ENCODE results near the gene STAT5B. TPM values are rescaled to one million over a fixed set of nuclear protein-coding genes. Genes with fewer than 3 reads are reported as not detected.

Gene STAT5B
- polyA plus RNA-seq, 1 donor (not counting 4 experiments of a cell fraction or from before 2014, with no cell fraction given): 16.1 TPM

GRCh38 chr17:42163696-42164407 is 112.3 kb downstream of the STAT5B start:
- Histone ChIP-seq H3K9me1 (ENCODE audit: control insufficient read depth, extremely low read depth, insufficient read depth, low read length) (no peaks in the 10 kb centered on the region), H3K9ac (ENCODE audit: control insufficient read depth, extremely low read depth, insufficient read depth, low read length) (no peak overlapping the region), H3K4me1 (ENCODE audit: control insufficient read depth, extremely low read depth, insufficient read depth, low read length) (peaks cover 3% of the 10 kb centered on the region), H3K27me3 (ENCODE audit: control insufficient read depth, extremely low read depth, insufficient read depth, low read length) (no peaks in the 10 kb centered on the region), H2AFZ (ENCODE audit: control insufficient read depth, low read length) (no peak overlapping the region), H3K79me2 (ENCODE audit: control insufficient read depth, insufficient read depth, low read length) (no peaks in the 10 kb centered on the region), H3K4me3 (ENCODE audit: control insufficient read depth in 2 of 3, extremely low read depth in 1 of 3, insufficient read depth in 2 of 3, low read depth in 1 of 3, low read length in 3 of 3) (no peak overlapping the region), H3K9me3 (ENCODE audit: control insufficient read depth, low read depth, low read length) (no peaks in the 10 kb centered on the region), H3K4me2 (ENCODE audit: control insufficient read depth, extremely low read depth, insufficient read depth, low read depth, low read length) (no peak overlapping the region), H4K20me1 (ENCODE audit: control insufficient read depth, extremely low read depth, insufficient read depth, low read length) (no peaks in the 10 kb centered on the region), H3K36me3 (ENCODE audit: control insufficient read depth in 2 of 2, extremely low read depth in 1 of 2, insufficient read depth in 2 of 2, low read length in 2 of 2) (no peaks in the 10 kb centered on the region), H3K27ac (ENCODE audit: control insufficient read depth, insufficient read depth, low read length) (no peak overlapping the region)
- TF ChIP-seq CTCF (optimal IDR thresholded peaks at IDR 0.05 in 1 of 3, IDR thresholded peaks at IDR 0.05 in 1 of 3, conservative IDR thresholded peaks at IDR 0.05 in 1 of 3; ENCODE audit: extremely low read depth in 1 of 3, insufficient read depth in 2 of 3, low read length in 3 of 3): no peak
- TF ChIP-seq EZH2 (IDR thresholded peaks at IDR 0.05; ENCODE audit: low read length): no peak
- no peak for DNase-seq (ENCODE audit: low read depth, low spot score)
- dilution Hi-C loops (cut with MboI; ENCODE audit: extremely low pct_ligation_motif_present, low sequenced_read_pairs): no loop called here
- FAIRE-seq: no peak

GRCh38 chr17:42163113-42163512 is 113.1 kb downstream of the STAT5B start:
- H3K9me1 ChIP-seq (ENCODE audit: control insufficient read depth, extremely low read depth, insufficient read depth, low read length): no peaks in the 10 kb centered on the region
- no peaks in the 10 kb centered on the region for H3K9me3 ChIP-seq (ENCODE audit: control insufficient read depth, low read depth, low read length)
- no peaks in the 10 kb centered on the region for H3K79me2 ChIP-seq (ENCODE audit: control insufficient read depth, insufficient read depth, low read length)
- no peaks in the 10 kb centered on the region for H3K27me3 ChIP-seq (ENCODE audit: control insufficient read depth, extremely low read depth, insufficient read depth, low read length)
- FAIRE-seq (no peak), DNase-seq (ENCODE audit: low read depth, low spot score) (no peak)
- dilution Hi-C loops (cut with MboI; ENCODE audit: extremely low pct_ligation_motif_present, low sequenced_read_pairs): no loop called here
- TF ChIP-seq CTCF (optimal IDR thresholded peaks at IDR 0.05 in 1 of 3, IDR thresholded peaks at IDR 0.05 in 1 of 3, conservative IDR thresholded peaks at IDR 0.05 in 1 of 3; ENCODE audit: extremely low read depth in 1 of 3, insufficient read depth in 2 of 3, low read length in 3 of 3): peak; percentile 47 to 72 (median 58)
- TF ChIP-seq EZH2 (IDR thresholded peaks at IDR 0.05; ENCODE audit: low read length): no peak
- H3K9ac ChIP-seq (ENCODE audit: control insufficient read depth, extremely low read depth, insufficient read depth, low read length): no peak overlapping the region
- H3K36me3 ChIP-seq (ENCODE audit: control insufficient read depth in 2 of 2, extremely low read depth in 1 of 2, insufficient read depth in 2 of 2, low read length in 2 of 2): no peaks in the 10 kb centered on the region
- peaks cover 3% of the 10 kb centered on the region for H3K4me1 ChIP-seq (ENCODE audit: control insufficient read depth, extremely low read depth, insufficient read depth, low read length)
- no peak overlapping the region for H3K4me2 ChIP-seq (ENCODE audit: control insufficient read depth, extremely low read depth, insufficient read depth, low read depth, low read length)
- H3K27ac ChIP-seq (ENCODE audit: control insufficient read depth, insufficient read depth, low read length): no peak overlapping the region
- no peaks in the 10 kb centered on the region for H4K20me1 ChIP-seq (ENCODE audit: control insufficient read depth, extremely low read depth, insufficient read depth, low read length)
- H2AFZ ChIP-seq (ENCODE audit: control insufficient read depth, low read length): no peak overlapping the region
- H3K4me3 ChIP-seq (ENCODE audit: control insufficient read depth in 2 of 3, extremely low read depth in 1 of 3, insufficient read depth in 2 of 3, low read depth in 1 of 3, low read length in 3 of 3): no peak overlapping the region

Data from keratinocyte (primary cell).